NCI-H2171 treated with DMSO at 0.1 percent for 48 hours (cell line): ENCODE measurements around the gene SEMA5A.

Source experiments
- DNase-seq: peaks from one replicate; lab custom pipeline; 2025; lab: John Stamatoyannopoulos, UW

The SEMA5A gene

DNA sequence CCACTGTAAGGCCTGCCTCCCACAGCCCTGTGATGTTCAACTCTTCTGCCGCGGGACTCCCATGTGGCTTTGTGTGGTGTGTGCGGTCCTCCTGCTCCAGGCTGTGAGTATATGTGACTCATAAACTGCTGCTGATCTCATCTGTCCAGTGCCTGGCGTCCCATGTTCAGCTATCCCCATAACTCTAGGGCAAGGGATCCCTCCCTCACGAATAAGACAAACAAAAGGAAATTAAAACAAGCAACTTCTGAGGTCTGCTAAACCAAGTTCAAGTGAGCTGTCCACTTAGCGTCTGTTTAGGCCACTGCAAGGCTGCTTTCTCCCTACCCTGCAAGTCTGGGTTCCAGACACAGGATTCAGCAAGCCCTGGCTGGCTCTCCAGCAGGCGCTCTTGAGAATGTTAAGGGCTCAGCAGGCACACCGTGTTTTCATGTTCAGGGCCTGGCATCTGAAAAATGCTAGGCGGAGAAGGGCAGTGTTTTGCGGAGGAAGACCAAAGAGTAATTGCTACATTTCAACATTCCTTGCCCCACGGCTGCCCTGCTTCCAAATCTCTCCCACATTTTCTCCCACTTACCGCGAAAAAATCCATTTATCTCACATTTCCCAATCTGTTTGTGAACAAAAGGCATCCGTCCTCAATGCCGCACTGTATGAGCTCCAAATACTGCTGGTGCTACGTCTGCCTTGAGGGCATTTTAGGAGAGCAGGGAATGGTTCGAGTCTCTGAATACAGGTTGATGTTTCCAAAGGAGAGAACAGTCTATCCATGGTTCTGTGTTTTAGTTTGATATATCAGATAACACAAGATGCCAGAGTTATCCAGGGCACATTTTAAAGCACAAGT is 280.2 kb downstream of the SEMA5A start:
- no peak for DNase-seq

DNA sequence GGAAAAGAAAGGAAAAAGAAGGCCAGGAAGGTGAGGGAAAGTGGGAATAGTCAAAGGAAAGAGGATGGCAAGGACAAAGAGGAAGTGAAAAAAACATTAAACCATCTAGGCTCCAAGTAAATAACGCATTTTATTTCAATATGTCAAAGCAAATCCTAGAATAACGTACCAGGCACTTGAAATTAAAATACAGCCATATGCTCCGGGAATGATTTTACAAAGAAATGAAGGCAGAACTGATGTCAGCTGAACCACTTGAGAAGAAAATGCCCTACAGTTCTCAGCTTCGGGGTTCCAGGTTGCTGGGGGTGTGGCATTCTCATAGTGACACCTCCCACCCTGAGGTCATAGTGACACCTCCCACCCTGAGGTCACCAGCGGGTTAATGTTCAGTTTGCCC is 281.6 kb downstream of the SEMA5A start:
- no peak for DNase-seq

DNA sequence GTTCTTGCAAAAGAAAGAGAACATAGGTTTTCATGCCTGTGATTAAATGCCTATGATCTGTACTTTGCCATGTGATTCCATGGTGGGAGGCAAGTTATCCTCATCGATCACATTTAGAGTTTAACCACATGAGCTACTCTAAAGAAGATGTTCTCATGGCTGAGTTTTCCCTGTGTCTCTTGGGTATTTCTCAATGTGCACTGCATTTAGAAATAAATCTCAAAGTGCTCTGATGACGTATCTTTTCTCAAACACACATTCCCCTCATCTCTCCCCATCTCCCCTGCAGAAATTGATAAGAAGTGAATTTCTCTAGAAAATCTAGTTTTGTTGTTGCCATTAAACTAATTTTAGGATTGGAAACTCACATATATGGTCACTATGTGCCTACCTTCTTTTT is 282.2 kb downstream of the SEMA5A start:
- DNase-seq: no peak

DNA sequence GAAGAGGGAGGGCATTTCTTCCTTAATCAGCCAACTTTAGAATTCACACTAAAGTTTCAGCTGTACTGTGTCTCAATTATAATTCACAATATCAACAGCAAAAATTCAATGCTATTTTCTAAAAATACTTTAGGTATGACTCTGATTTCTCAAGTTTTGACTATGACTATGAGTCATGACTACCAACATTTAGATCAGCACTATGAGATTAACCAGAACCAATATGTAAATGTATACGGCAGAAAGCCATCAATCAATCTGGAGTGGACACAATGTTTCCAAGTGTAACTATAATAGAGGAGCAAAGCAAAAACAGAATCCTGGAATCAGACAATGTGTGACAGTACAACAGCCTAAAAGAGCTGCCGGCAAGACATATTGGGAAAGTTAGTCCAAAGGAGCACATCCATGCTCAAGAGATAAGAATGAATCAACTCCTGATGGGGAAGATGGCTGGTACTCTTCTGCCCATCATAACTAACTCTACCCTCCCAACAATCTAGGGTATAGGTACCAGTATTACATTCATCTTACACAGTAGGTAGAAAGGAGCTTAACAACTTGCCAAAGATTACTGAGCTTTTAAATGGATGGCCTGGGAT is 294.4 kb downstream of the SEMA5A start:
- no peak for DNase-seq

DNA sequence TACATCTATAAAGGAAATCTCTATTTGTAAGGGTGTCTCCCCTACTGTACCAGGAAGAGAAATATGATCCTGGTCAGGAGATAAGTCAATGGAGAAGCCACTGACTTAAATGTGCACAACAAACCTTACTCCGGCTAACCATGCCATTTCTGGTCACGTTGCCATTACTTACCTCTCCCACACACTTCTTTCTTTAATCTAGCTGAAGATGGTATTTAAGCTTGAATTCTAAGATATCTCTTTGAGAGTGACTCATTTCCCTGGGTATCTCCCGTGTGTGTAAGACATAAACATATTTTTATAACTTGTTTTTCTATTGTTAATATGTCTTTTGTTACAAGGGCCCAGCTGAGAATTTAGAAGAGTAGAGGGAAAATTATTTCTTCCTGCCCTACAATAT is 296.6 kb downstream of the SEMA5A start:
- DNase-seq: no peak

DNA sequence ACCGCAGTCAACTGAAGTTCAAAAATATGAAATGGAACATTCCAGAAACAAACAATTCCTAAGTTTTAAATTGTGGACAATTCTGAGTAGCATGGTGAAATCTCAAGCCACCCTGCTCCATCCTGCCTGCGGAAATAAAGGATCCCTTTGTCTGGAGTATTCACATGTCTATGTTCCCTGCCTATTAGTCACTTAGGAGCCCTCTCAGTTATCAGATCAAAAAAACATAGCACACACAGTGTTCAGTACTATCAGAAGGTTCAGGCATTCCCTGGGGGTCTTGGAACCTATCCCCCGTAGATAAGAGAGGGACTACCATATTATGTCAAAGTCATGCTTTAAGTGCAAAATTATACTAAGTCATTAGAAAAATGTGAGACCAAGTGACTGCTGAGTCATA is 300.8 kb downstream of the SEMA5A start:
- no peak for DNase-seq

DNA sequence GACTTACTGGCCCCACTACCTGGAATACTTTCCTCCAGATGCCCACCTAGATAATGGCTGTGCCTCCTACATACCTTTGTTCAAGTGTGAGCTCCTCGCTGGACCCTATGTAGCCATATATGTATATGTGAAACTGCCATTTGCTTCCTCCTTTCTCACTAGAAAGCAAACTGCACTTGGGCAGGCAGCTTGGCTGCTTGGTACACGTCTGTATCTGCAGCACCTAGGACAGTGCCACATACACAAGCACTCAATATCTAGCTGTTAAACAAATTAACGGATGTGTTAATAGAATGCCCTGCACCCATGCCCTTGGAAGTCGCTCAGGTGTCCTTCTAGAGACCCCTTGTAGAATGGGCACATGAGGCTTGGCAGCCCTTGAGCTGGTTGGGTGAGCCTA is 301.5 kb downstream of the SEMA5A start:
- no peak for DNase-seq

DNA sequence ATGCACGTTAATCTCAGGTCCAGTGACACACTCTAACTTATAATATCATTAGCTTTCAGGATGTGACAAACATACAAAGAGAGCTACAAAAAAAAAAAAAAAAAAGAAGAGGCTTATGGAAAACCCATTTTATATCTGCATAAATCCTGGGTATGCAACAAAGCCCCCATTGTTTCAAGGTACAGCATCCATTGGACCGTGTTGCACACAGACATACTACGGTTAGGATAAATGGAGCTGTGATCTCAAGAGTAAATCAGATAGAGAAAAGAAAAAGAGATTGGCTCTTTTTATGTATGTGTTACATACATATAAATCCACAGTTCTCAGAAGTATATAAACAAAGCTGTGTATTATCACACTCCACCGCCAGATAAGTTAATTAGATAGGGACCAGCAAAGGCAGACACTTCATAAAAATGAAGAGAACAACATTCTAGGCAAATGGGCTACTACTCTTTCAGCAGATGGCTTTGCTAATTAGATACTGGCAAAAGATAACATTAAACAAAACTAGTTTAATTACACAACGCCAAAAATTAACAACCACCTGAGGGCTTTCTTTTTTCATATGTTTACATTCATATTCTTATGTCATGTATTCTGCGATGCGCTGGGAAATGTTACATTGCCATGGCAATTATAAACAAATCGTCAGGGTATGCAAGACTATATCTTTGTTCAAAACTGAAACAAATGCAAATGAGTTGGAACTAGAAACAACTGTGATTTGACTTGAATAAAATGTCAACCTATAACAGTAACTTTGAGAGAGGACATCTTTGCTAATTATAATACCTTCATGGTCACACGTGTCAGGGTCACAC is 304.2 kb downstream of the SEMA5A start:
- DNase-seq: no peak

DNA sequence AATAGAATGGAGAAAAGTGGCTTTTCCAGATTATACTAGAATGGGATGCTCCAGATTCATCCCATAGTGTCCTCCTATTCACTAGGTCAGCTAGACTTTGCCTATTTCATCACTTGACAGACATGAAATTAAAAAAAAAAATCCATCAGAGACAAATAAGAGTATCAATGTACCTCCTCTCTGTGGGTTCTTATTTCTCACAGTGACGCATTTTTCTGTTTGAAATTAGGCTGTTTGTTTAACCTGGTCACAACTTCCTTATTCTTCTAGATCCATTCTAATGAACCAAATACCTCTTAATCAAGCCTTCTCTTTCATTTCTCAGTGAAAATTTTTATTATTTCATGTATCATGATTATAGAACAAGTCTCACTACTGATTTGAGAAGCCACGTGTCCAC is 305.4 kb downstream of the SEMA5A start:
- DNase-seq: no peak

DNA sequence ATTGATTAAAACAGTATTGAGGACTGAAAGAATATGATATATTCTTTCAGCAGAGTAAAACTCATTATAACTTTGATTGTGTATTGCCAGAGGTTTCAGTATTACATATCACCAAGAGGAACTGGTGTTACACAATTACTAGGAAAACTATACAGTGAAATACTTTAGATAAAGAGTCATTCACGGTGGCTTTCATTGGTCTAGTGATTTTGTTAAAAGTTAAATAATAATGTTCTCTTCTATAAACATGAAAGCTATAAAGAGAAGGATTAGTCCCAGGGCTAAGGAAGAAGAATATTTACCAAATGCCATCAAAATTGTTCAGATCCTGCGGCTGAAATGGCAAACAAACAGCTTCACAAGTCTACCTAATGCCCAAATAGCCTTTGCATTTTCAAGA is 306.2 kb downstream of the SEMA5A start:
- no peak for DNase-seq

DNA sequence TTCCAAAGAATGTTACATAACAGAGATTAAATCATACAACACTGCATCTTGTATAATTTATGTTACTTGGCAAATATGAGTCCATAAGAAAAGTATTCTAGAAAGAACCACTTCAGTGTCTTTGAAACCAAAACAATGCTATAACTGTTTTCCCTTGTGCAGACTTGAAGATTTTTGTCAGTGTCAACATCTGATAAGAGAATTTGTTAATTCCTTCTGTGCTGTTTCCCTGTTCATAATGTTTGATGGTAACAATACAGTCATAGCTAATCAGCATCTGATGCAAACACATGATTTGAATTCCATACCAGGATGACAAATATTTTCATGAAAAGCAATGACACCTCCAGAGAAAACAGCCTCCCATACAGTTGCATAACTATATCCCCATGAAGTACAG is 306.8 kb downstream of the SEMA5A start:
- DNase-seq: no peak

DNA sequence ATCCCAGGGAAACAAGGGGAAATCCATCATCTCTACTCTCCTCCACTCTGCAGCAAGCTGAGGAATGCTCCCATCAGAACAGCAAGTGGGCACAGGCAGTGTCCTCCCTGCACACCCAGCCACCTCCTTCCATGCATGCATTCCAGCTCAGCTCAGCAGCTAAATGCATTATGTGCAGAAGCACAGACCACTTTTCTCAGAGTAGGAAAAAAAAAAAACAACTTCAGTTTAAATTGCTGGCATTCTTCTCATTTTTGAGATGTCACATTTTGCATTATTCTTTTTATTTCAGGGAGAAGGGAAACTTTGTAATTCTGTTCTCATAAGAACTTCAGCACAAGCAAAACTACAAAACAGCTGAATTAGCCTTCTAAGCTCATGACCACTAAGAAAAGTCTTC is 312.2 kb downstream of the SEMA5A start:
- no peak for DNase-seq

DNA sequence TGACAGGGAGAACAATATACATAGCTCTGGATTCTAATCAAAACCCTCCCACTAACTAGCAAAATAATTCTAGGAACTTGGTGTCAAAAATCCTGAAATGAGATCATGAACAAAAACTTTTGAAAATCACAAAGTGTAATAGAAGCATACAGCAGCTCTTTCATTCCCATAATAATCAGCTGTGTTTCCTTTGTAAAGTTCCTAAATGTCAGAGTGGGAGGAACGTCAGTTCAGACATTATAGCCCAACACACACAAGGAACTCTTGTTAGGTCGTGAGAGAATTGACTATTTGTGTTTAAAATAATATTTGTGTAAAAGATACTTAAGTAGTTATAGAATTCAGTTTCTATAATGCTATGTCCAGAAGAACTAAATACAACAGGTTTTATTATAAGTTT is 312.8 kb downstream of the SEMA5A start:
- DNase-seq: no peak

DNA sequence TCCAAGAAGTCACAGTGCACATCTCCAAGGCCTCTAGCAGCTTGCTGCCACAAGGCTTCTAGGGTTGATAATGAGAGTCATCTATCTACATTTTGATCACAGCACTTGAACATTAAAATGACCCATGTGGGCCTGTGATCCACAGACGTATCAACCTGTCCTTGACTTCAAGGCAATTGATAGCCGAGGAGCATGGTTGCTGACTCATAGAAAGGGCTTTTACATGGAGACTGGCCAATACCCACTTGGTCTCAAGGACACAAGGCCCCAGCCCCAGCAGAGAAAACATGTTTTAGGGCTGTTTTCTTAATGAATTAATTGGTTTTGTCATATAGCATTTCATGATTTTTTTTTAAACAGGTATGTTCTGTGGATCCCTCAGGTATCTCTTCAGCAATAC is 314.0 kb downstream of the SEMA5A start:
- no peak for DNase-seq

DNA sequence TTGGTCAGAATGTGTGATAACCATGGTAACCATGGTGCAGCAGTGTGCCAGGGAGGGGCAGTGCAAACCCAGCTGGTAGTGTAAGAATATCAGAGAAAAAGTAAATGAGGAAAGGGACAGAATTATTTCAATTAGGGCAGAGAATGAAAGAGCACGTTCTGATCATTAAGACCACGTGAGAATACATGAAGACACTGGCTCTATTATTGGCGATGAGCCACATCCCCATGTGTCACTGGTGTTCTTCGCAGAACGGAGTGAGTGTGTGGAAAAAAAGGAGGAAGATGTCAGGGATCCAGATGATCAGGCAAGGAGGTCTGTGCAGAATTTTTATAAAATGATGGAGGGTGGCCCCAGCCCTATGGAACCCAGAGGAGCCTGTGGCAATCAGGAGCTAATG is 315.5 kb downstream of the SEMA5A start:
- no peak for DNase-seq

DNA sequence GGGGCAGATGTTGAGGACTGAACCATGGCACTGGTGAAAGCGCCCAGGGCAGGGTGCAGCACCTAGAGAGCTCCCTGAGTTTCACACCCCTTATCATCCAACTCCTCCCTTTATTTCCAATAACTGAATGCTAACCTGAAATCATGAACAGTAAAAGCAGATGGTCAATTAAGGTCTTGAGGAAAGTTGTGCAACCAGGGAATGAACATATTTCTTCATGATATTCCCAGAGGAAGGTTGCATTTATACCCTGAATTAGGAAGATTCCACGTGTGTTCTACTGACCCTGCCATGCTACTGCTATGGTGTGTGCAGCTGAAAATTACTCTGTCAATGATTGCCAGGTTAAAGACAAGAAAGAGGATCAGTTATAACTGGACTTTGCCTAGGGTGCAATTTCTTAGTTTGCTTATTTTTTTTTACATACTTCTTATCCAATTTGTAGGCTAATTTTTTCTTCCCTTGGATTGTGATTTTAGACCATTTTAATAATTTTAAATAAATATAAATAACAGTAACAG is 319.8 kb downstream of the SEMA5A start:
- DNase-seq: no peak

DNA sequence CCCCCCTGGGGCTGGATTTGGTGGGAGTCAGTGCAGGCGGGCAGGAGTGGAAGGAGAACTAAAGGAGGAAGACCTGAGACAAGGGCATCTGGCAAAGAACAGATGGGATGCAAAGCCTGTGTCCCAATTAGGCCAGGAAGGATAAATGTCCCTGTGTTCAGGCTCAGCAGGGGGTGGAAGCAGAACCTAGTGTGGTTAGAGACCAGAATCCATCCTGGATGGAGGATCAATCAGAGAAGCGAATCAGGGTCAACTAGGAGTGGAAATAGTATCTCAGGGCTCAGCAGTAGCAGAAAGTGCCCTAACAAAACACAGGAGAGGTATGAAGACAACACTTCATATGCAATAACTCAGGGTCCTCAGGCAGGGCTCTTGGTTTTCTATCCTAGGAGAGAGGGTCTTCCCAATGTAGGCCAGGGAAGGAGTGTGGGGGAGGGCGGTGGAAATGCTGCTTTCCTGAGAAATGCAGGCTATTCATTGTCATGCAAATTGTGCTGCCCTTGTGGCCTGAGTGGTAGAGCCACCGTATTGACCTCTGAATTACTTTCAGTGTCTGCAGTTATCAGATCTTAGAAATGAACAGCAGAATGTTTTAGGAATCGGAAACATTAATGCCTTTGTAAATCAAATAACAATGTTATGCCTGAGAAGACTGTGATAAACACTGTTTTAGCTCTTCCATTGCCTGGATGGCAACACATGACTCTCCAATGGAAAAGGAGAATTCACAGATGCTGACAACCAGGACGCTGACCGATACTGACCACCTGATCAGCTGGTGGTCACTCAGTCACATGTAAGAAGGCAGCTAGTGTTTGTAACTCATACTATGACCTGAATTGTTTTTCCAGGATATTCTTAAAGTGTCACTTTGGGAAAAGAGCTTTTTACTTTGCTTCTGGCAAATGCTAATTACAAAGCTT is 323.6 kb downstream of the SEMA5A start:
- DNase-seq: no peak

DNA sequence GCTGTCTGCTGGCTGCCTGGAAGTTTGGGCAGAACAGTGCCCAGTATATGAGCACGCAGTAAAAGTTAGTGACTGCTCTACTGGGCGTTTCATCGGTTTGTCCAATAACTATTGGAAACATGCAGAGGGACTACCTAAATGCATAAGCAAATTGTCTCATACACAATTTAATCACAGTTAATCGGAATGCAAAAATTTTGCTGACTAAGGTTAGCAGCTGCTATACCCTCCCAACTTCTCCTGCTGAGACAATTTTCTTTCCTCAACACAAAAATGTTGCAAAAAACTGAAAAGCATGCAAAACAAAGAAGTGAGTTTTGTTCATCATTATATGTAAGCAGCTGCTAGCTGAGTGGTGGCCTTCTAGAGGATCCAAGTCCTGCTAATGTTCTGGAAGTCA is 327.5 kb downstream of the SEMA5A start:
- no peak for DNase-seq

DNA sequence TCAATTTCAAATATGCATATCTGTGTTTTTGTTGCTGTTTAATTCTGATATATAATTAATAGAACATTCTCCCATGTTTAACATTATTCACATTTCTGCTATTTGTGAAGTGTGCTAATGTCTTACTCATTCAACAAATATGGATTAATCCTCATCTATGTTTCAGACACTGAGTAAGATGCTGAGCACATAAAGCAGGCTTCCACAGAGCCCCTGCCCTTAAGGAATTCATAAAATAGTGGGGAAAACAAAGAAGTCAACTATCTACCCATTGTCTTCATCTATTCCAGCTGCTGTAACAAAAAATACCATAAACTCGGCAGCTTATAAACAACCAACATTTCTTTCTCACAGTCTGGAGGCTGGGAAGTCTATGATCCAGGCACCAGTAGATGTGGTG is 333.3 kb downstream of the SEMA5A start:
- no peak for DNase-seq

DNA sequence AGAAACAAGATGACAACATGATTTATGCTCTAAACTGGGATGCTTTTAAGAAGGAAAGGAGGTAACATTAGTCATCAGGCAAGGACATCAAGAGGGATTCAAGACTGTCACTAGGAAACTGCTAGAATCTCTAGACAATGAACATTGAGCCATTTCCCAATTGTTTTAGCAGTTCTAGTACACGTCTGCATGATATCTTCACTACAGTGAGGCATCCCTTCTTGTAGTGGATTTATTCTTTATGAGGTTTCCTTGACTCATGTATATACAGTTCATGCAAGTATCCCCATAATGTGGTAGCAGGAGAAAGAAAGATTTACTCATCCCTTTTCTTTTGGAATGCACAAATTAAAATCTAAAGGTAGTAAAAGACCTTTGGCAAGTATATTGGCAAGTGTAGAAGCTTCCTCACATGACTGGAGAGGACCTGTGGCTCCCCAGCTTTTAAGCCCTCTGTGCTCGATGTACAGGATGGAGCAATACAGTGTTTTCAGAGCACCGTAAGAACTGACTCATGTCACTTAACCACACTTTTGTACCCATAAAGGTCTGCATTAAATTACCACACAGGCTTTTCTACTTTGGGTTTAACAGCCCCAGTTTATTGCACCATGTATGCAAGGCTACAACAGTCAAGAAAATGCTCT is 335.9 kb downstream of the SEMA5A start:
- no peak for DNase-seq

DNA sequence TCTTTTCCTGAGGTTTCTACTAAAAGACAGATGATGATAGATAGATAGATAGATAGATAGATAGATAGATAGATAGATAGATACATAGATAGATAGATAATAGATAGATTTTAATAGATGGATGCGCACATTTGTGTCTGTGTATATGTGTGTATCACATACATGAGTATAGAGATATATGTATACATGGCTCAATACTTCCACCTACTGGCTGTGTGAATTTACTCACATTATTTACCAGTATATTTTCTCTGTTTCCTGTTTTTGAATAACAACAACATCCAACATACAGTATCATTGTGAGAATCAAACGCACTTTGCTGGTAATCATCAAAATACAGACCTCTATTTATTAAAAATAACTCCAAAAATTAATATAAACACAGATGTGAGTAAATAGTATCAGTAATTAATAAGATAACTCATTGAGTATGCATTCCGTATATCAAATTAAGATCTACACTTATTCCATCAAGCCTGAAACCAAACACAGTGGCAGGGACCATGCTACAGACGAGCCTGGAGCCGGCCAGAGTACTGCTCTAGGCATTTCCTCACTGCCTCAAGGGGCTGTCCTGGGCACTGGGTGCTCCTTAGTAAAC is 338.0 kb downstream of the SEMA5A start:
- peak; percentile 74 for DNase-seq
